ENCODE data around the gene DUOXA1.

The DUOXA1 gene

GRCh38 chr15:45130291-45131000 is 767 bp upstream of the DUOXA1 start:
- DNase-seq = no peak

GRCh38 chr15:45128971-45129639 is 574 bp downstream of the DUOXA1 start:
- DNase-seq = no peak

- DNase-seq = no peak
These were observed 3.0 kb downstream of the DUOXA1 start for GRCh38 chr15:45126535-45127158.

- DNase-seq = no peak
These were observed 6.3 kb downstream of the DUOXA1 start for GRCh38 chr15:45123397-45123796.

GRCh38 chr15:45122719-45123118 is 7.0 kb downstream of the DUOXA1 start:
- DNase-seq = no peak

- DNase-seq = no peak
These were observed 7.8 kb downstream of the DUOXA1 start for GRCh38 chr15:45121706-45122417.

- no peak for DNase-seq
These were observed 8.7 kb downstream of the DUOXA1 start for GRCh38 chr15:45121020-45121419.

GRCh38 chr15:45120081-45120972 is 9.4 kb downstream of the DUOXA1 start:
- no peak for DNase-seq

GRCh38 chr15:45118996-45119395 is 10.7 kb downstream of the DUOXA1 start:
- DNase-seq = no peak

- peak; percentile 72 for DNase-seq
These were observed 11.5 kb downstream of the DUOXA1 start for GRCh38 chr15:45118131-45118588.

GRCh38 chr15:45117308-45118130 is 12.2 kb downstream of the DUOXA1 start:
- no peak for DNase-seq

- no peak for DNase-seq
These were observed 13.0 kb downstream of the DUOXA1 start for GRCh38 chr15:45116482-45117307.

- no peak for DNase-seq
These were observed 13.6 kb downstream of the DUOXA1 start for GRCh38 chr15:45116006-45116481.

GRCh38 chr15:45115312-45115820 is 14.3 kb downstream of the DUOXA1 start:
- no peak for DNase-seq

- no peak for DNase-seq
These were observed 15.0 kb downstream of the DUOXA1 start for GRCh38 chr15:45114751-45115085.

GRCh38 chr15:45114076-45114750 is 15.5 kb downstream of the DUOXA1 start, which contains the start of the genes DUOX2 and DUOXA2:
Gene DUOX2, minus strand, starts transcription at chr15:45114172. Its CDS starts 761 bp downstream, at chr15:45113411.
Gene DUOXA2, plus strand, starts transcription at chr15:45114326. Its CDS starts 280 bp downstream, at chr15:45114606.
- DNase-seq = no peak

GRCh38 chr15:45113380-45113990 is 16.2 kb downstream of the DUOXA1 start:
- DNase-seq = no peak

- DNase-seq = no peak
These were observed 16.9 kb downstream of the DUOXA1 start for GRCh38 chr15:45112591-45113379.

Measured in activated CD4-positive, alpha-beta T cell treated with anti-CD3 and anti-CD28 coated beads for 1 hour (primary cell).